VCaP (cell line): ENCODE measurements around the gene TUBGCP6.
A peak's percentile ranks its signal among the peaks of the same experiment; 100 is the strongest.

Experiments used
- H3K27ac ChIP-seq: fragments of 450-650 bp; 2 replicates; pipeline ENCODE4 v1.5.1; 2017
- TF ChIP-seq, protein P1 (sequence below): fragments of 450-650 bp; conservative IDR thresholded peaks from 2 replicates; pipeline ENCODE4 v1.5.1; 2017; ENCODE audit warnings: mild to moderate bottlenecking, moderate library complexity

The TUBGCP6 gene

DNA sequence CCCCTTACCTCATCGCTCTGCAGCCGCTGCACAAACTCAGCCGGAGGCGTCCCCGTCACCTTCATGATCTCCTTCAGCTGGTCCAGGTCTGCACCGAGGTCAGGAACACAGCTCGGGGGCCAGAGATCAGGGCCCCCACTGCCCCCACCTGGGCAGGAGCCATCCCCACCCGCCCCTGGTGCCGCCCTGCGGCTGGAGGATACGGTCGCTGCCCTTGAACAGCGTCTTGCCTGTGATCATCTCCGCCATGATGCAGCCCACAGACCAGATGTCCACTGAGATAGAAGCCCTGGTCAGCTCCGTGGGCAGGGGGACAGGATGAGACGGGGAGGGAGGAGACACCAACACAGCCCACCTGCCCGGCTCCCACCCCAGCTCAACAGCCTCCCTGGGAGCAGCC is 10.8 kb upstream of the TUBGCP6 start:
- no peak overlapping the region for H3K27ac ChIP-seq
- TF ChIP-seq, protein P1, sequence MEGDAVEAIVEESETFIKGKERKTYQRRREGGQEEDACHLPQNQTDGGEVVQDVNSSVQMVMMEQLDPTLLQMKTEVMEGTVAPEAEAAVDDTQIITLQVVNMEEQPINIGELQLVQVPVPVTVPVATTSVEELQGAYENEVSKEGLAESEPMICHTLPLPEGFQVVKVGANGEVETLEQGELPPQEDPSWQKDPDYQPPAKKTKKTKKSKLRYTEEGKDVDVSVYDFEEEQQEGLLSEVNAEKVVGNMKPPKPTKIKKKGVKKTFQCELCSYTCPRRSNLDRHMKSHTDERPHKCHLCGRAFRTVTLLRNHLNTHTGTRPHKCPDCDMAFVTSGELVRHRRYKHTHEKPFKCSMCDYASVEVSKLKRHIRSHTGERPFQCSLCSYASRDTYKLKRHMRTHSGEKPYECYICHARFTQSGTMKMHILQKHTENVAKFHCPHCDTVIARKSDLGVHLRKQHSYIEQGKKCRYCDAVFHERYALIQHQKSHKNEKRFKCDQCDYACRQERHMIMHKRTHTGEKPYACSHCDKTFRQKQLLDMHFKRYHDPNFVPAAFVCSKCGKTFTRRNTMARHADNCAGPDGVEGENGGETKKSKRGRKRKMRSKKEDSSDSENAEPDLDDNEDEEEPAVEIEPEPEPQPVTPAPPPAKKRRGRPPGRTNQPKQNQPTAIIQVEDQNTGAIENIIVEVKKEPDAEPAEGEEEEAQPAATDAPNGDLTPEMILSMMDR: no peak

GRCh38 chr22:50255099-50255498 is 10.3 kb upstream of the TUBGCP6 start:
- no peak overlapping the region for H3K27ac ChIP-seq
- TF ChIP-seq, protein P1: no peak

GRCh38 chr22:50253941-50254340 is 9.1 kb upstream of the TUBGCP6 start:
- TF ChIP-seq, protein P1: no peak
- no peak overlapping the region; the same call in 1 of the 2 replicates for H3K27ac ChIP-seq

DNA sequence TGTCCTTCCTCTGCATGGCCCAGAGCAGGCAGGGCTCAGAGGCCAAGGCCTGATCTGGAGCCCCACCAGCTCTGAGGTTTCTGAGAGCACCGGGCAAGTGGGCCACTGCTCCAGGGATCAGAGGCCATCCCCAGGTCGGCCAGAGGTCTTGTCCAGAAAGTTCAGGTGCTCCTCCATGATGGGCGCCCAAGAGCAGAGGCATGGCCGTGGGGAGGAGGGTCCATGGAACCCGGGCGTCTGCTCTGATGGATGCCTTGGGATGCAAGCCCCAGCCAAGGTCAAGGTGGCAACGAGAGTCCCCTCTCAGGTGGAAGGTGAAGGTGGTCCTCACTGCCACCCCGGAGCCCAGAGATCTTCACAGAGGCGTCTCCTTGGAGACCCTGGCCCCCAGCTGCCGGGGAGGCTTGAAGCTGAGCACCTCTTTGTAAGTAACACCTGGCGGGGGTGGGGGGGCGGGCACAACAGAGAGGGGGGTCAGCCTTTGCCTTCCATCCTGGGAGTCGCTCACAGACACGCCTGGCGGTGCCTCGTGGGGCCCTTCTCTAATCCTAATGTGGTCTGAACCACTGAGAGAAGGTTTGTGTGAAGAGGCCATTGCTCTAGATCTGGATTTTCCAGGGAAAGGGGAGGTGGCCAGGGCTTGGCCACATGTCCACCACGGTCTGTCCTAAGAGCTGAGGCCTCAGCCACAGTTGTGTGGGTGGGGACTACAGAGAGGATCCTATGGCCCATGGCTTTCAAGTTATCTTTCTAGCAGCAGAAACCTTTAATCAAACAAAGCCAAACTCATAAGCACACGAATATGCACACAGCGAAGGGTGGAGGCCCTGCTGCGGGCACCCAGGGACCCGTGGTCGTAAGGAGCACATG is 8.5 kb upstream of the TUBGCP6 start:
- no peak overlapping the region; the same call in 1 of the 2 replicates for H3K27ac ChIP-seq
- TF ChIP-seq, protein P1: no peak

- H3K27ac ChIP-seq: no peak overlapping the region; the same call in 1 of the 2 replicates
- TF ChIP-seq, protein P1: peak; percentile 69
Observed at GRCh38 chr22:50252082-50253045, 7.5 kb upstream of the TUBGCP6 start.

- TF ChIP-seq, protein P1: no peak
- H3K27ac ChIP-seq: peak overlapping the region; percentile 84
Observed at GRCh38 chr22:50251477-50252081, 6.8 kb upstream of the TUBGCP6 start.
